ENCODE measurements around the gene CHRNA3.
"Not testable (repeated sequence)": the region's sequence is repeated elsewhere in the genome, so short reads cannot be mapped to it uniquely, and the experiment has no call there.

The CHRNA3 gene

DNA sequence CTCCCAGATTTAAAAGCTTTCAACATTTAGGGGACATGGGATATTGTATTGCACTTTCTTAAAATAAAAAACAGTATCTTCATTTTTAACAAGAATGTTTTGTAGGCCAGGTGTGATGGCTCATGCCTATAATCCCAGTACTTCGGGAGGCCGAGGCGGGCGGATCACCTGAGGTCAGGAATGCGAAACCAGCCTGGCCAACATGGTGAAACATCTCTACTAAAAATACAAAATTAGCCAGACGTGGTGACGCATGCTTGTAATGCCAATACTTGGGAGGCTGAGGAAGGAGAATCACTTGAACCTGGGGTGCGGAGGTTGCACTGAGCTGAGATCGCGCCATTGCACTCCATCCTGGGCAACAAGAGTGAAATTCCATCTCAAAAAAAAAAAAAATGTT lies 60.6 kb downstream of the CHRNA3 start:
- not testable (repeated sequence) for DNase-seq (ENCODE audit: low read depth)

DNA sequence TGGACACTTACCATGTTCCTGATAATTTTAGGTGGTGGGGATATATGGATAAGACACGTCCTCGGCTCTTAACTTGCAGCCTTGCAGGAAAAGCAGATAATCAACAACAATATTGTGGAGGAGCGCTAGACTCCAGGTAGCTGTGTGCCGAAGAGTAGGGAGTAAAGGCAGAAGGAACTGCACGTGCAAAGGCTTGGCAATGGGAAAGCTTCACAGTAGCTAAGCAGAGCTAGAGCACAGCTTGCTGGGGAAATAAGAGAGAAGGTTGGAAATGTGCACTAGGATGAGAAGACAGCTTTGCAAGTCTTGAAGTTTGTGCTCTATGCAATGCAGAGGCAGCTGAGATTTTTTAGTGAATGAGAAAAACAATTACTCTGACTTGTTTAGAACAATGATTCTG lies 68.2 kb downstream of the CHRNA3 start:
- DNase-seq (ENCODE audit: low read depth) = no peak

DNA sequence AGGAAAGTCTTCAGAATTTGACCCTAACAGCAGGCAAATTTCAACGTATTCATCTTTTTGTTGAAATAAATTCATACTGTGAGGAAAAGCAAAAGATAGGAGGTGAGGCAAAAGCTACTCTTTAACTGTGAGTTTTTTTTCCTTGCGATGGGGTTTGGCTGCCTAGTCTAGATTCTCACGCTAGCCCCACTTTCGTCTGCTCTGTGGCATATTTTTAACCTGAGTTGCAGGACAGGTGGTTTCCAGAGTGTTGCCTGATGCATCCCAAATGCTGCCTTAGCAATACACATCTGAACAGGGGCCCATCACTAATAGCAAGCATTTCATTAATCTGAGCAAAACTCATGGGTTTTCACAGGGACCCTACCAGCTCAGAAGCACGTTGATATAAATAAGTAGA lies 68.9 kb downstream of the CHRNA3 start:
- no peak for DNase-seq (ENCODE audit: low read depth)

DNA sequence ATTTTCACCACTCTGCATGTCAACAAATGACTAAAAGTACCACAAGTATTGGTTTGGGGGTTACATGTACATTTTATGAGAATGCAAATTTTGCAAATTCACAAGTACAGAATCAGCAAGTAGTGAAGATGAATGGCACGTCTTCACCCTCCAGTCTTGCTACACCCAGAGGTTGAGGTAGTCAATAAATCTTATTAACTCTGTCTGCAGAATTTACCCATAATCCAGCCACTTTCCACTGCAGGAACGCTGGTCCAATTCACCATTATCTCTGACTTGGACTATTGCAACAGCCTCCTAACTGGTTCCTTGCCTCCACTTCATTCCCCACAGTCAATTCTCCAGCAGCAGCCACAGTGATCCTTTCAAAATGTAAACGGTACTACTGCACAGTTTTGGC lies 70.0 kb downstream of the CHRNA3 start:
- DNase-seq (ENCODE audit: low read depth) = no peak

DNA sequence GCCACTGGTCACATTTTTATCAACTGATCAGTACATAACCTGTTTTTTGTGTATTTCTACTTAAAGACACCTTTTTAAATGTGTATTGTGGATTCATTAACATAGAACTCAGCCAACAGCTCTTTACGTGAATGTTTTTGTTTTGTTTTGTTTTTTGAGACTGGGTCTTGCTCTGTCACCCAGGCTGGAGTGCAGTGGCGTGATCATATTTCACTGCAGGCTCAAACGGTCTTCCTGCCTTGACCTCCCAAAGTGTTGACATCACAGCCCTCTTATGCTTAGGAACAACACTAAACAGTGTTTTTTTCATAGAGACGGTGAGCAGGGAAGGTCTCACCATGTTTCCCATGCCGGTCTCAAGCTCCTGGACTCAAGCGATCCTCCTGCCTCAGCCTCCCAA lies 70.6 kb downstream of the CHRNA3 start:
- DNase-seq (ENCODE audit: low read depth) = no peak

All from non-pigmented ciliary epithelial cell (primary cell).